Right atrium auricular region (tissue), 2 donors: ENCODE results near the gene SEC31A. TPM values are rescaled to one million over a fixed set of nuclear protein-coding genes. Genes with fewer than 3 reads are reported as not detected.
"Not testable (repeated sequence)": the region's sequence is repeated elsewhere in the genome, so short reads cannot be mapped to it uniquely, and the experiment has no call there.

ENCODE experiments used
- DNase-seq: peaks from one replicate; pipeline ENCODE4 v3.0.0-alpha.2; 2019; ENCODE audit warnings: low spot score
- H3K27ac ChIP-seq, 2 donors: fragments of 200-600 bp; sonication (generic); 1 replicate in 1 of 2; 2 replicates in 1 of 2; pipeline ENCODE4 v1.5.1; 2016 to 2019
- H3K27me3 ChIP-seq, 2 donors: fragments of 200-600 bp; sonication (generic); one replicate each; pipeline versions ENCODE4 v1.5.1 to v1.6.0; 2017 to 2019
- H3K36me3 ChIP-seq: fragments of 200-600 bp; sonication (generic); one replicate; pipeline ENCODE4 v1.5.1; 2016
- H3K4me1 ChIP-seq, 2 donors: fragments of 200-600 bp; sonication (generic); one replicate each; pipeline versions ENCODE4 v1.5.1 to v1.6.0; 2017 to 2019
- H3K4me3 ChIP-seq, 2 donors: fragments of 200-600 bp; sonication (generic); 1 replicate in 1 of 2; 2 replicates in 1 of 2; pipeline ENCODE4 v1.5.1; 2017 to 2019; ENCODE audit warnings: mild to moderate bottlenecking in 1 of 2, moderate library complexity in 1 of 2
- H3K9me3 ChIP-seq, 2 donors: fragments of 200-600 bp; sonication (generic); one replicate each; pipeline ENCODE4 v1.5.1; 2019
- CTCF ChIP-seq, 2 donors: fragments of 200-600 bp; sonication (generic); IDR thresholded peaks; one replicate each; pipeline ENCODE4 v1.5.1; 2019; ENCODE audit warnings: antibody characterized with exemption in 2 of 2
- total RNA-seq, 2 donors: library from RNA; depleted of rRNA; stranded (reverse); fragments of >200 nt; gene quantifications; one replicate each; pipeline ENCODE4 v1.1.0, GENCODE V29; 2016

SEC31A gene
- total RNA-seq, 2 donors from 2014 or later: 107 to 116 TPM

- no peak for TF ChIP-seq CTCF (IDR thresholded peaks at IDR 0.05)
- H3K27me3 ChIP-seq: no peaks in the 10 kb centered on the region
Observed at GRCh38 chr4:82848706-82849105, 42.2 kb downstream of the SEC31A start.

GRCh38 chr4:82842593-82842992 is 48.4 kb downstream of the SEC31A start:
- no peaks in the 10 kb centered on the region for H3K4me1 ChIP-seq
- no peaks in the 10 kb centered on the region for H3K9me3 ChIP-seq
- H3K27me3 ChIP-seq: no peaks in the 10 kb centered on the region
- peaks cover 87% of the 10 kb centered on the region for H3K36me3 ChIP-seq
- H3K4me3 ChIP-seq: no peak overlapping the region
- DNase-seq: no peak
- TF ChIP-seq CTCF (IDR thresholded peaks at IDR 0.05): peak in 1 of 2 donors; percentile 11
- H3K27ac ChIP-seq: no peak overlapping the region

More at GRCh38 chr4:82848706-82849105, 42.2 kb downstream of the SEC31A start:
- Histone ChIP-seq H3K9me3 (no peaks in the 10 kb centered on the region), H3K4me1 (no peaks in the 10 kb centered on the region), H3K4me3 (no peak overlapping the region), H3K27ac (no peak overlapping the region), H3K36me3 (peaks cover 80% of the 10 kb centered on the region)
- no peak for DNase-seq

- Histone ChIP-seq H3K27me3 (no peaks in the 10 kb centered on the region), H3K36me3 (peaks cover 90% of the 10 kb centered on the region), H3K4me3 (no peak overlapping the region), H3K9me3 (no peaks in the 10 kb centered on the region), H3K4me1 (no peaks in the 10 kb centered on the region), H3K27ac (no peak overlapping the region)
- DNase-seq: no peak
- TF ChIP-seq CTCF (IDR thresholded peaks at IDR 0.05): no peak
Observed at GRCh38 chr4:82839624-82840023, 51.3 kb downstream of the SEC31A start.

GRCh38 chr4:82833696-82834313 is 57.1 kb downstream of the SEC31A start:
- no peak overlapping the region for H3K4me3 ChIP-seq
- no peak for DNase-seq
- no peaks in the 10 kb centered on the region for H3K27me3 ChIP-seq
- H3K4me1 ChIP-seq: no peaks in the 10 kb centered on the region
- H3K27ac ChIP-seq: peak overlapping the region in 1 of 2 donors; percentile 56
- no peaks in the 10 kb centered on the region for H3K9me3 ChIP-seq
- H3K36me3 ChIP-seq: peaks cover 54% of the 10 kb centered on the region
- TF ChIP-seq CTCF (IDR thresholded peaks at IDR 0.05): no peak

GRCh38 chr4:82833060-82833459 is 57.9 kb downstream of the SEC31A start:
- not testable (repeated sequence) for H3K27ac ChIP-seq, H3K4me1 ChIP-seq, DNase-seq, H3K4me3 ChIP-seq, H3K27me3 ChIP-seq, H3K9me3 ChIP-seq
- peaks cover 53% of the 10 kb centered on the region for H3K36me3 ChIP-seq

GRCh38 chr4:82825425-82825824 is 65.5 kb downstream of the SEC31A start:
- Histone ChIP-seq H3K4me3 (no peak overlapping the region), H3K9me3 (no peaks in the 10 kb centered on the region), H3K27me3 (no peaks in the 10 kb centered on the region), H3K36me3 (peaks cover 94% of the 10 kb centered on the region), H3K4me1 (no peaks in the 10 kb centered on the region), H3K27ac (no peak overlapping the region)
- DNase-seq: no peak
- TF ChIP-seq CTCF (IDR thresholded peaks at IDR 0.05): no peak
